Stimulated activated CD8-positive, alpha-beta memory T cell treated with anti-CD3 and anti-CD28 coated beads, Interleukin-12 subunit alpha, Interleukin-12 subunit beta, amount 100 ng/mL, for 24 hours (primary cell): ENCODE results near the gene SYNE2.
"Not testable (repeated sequence)": the region's sequence is repeated elsewhere in the genome, so short reads cannot be mapped to it uniquely, and the experiment has no call there.

Experiments used
- DNase-seq: peaks from one replicate; pipeline ENCODE4 v3.0.0-alpha.2; 2020; ENCODE audit errors: extremely low read depth

Gene SYNE2

GRCh38 chr14:64012003-64012402, 159.2 kb downstream of the SYNE2 start:
- no peak for DNase-seq

- DNase-seq = no peak
Observed at GRCh38 chr14:64012720-64013119, 159.9 kb downstream of the SYNE2 start.

- no peak for DNase-seq
Observed at GRCh38 chr14:64025479-64025878, 172.7 kb downstream of the SYNE2 start.

DNA sequence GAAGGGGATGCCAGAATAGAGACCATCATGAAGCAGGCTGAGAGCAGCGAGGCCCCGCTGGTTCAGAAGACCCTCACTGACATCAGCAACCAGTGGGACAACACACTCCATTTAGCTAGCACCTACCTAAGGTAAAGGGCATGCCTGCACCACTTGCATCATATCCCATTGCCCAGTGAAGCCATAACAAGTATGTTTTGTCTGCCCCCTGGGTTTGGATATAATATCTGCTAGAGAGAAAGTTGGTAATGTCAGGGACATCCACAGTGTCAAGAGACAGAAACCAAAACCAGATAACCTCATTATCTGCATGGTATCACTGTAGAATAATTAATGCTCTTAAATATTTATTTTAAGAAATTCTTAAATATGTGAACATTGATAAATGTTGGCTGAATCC, 173.8 kb downstream of the SYNE2 start:
- DNase-seq = no peak

DNA sequence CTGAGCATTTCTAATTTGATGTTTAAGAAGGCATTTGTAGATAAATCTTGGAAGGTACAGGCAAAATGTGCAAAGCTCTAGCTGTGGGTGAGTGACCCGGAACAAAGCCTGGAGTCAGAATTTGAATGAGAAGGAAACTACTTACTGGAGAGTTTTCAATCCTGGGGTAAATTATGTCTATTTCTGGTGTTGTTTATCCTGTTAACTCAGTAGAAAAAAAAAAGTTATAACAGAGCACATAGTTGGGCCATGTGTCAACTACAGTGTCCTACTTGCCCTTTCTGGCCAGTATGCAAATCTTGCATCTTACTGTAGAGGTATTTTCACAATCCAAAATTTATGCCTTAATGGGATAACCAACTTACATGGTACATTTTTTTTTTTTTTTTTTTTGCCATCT, 182.3 kb downstream of the SYNE2 start:
- no peak for DNase-seq

- DNase-seq = not testable (repeated sequence)
Observed at GRCh38 chr14:64037869-64038745, 185.3 kb downstream of the SYNE2 start.

- DNase-seq = no peak
Observed at GRCh38 chr14:64038841-64039542, 186.2 kb downstream of the SYNE2 start.

- DNase-seq = no peak
Observed at GRCh38 chr14:64040044-64040443, 187.2 kb downstream of the SYNE2 start.

DNA sequence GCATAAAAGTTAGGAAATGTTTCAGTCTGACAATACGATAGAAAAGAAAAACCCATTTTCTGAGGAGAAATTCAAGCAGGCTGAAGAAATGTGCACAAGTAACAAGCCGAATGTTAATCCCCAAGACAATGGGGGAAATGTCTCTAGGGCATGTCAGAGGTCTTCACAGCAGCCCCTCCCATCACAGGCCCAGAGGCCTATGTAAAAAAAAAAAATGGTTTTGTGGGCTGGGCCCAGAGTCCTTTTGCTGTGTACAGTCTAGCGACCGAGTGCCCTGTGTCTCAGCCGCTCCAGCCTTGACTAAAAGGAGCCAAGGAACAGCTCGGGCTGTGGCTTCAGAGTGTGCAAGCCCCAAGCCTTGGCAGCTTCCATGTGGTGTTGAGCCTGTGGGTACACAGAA, 190.5 kb downstream of the SYNE2 start:
- DNase-seq = not testable (repeated sequence)

GRCh38 chr14:64045091-64045490, 192.3 kb downstream of the SYNE2 start:
- no peak for DNase-seq

- no peak for DNase-seq
Observed at GRCh38 chr14:64049616-64050381, 197.0 kb downstream of the SYNE2 start.

- no peak for DNase-seq
Observed at GRCh38 chr14:64053694-64054669, 201.2 kb downstream of the SYNE2 start.

GRCh38 chr14:64059454-64060198, 206.8 kb downstream of the SYNE2 start:
- no peak for DNase-seq

DNA sequence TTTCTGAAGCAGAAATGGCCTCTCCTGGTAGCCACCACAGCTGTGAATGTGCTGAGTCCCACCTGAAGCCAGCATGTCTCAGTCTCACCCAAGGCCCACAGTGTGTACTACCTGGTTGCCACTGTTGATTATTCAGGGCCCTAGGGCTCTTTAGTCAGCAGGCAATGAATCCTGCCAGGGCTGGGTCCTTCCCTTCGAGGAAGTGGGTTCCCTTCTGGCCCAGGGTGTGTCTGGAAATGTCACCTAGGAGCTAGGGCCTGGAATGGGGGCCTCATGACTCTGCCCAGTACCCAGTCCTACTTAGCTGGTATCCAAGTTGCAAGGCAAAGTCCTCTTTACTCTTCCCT, 207.4 kb downstream of the SYNE2 start:
- DNase-seq = no peak

- DNase-seq = no peak
Observed at GRCh38 chr14:64060648-64061096, 207.9 kb downstream of the SYNE2 start.

DNA sequence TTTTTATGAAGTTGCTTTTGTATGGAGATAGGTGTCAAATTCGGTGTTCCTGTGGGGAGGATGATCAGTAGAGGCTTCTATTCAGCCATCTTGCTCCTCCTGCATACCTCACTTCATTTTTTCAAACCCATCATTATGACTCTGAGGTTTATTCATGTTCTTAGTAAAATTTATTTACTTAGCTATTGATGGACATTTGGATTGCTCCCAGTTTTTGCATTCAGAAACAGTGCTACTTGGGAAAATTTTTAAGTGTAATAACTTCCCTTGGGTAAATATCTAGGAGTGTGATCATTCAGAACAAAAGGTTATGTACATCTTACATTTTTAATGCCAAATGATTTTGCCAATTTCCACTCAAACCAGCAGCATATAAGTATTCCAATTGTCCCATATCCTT, 208.3 kb downstream of the SYNE2 start:
- no peak for DNase-seq

DNA sequence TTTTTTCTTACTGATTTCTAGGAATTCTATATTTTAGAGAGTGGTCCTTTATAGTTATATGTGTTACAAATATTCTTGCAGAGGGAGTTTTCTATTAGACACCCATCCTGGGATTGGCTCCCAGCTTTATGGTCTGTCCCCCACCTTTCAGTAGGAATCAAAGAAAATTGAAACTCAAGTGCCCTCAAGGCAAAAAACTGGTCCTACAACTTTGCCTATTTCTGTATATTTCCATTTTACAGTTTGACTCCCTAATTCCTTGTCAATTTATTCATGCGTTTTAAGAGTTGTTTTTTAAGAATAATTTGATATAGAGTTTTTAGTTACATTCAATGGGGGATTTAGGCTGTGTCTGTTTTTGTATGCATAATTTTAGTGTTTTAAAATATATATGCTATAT, 208.9 kb downstream of the SYNE2 start:
- no peak for DNase-seq

- DNase-seq = no peak
Observed at GRCh38 chr14:64062381-64063115, 209.7 kb downstream of the SYNE2 start.

GRCh38 chr14:64064447-64064846, 211.6 kb downstream of the SYNE2 start:
- no peak for DNase-seq
